Small intestine (tissue), 7 donors: ENCODE measurements around the gene TRPM1. TPM values are rescaled to one million over a fixed set of nuclear protein-coding genes. Genes with fewer than 3 reads are reported as not detected.

Source experiments
- DNase-seq, 2 donors: peaks; one replicate each; pipeline versions ENCODE4 v3.0.0 to v3.0.0-alpha.2; 2013
- FAIRE-seq: peaks from 2 replicates; lab custom pipeline; 2012; peaks lifted over from hg19 to GRCh38; lab: Jason Lieb, UNC
- H3K27ac ChIP-seq, 3 donors: one replicate each; pipeline ENCODE4 v1.5.1; 2013; ENCODE audit warnings: low read length in 2 of 3, mild to moderate bottlenecking in 2 of 3, control low read depth in 1 of 3, inconsistent platforms in 1 of 3, low read depth in 1 of 3, moderate library complexity in 1 of 3
- H3K27me3 ChIP-seq, 3 donors: one replicate each; pipeline ENCODE4 v1.6.1; 2013; ENCODE audit warnings: low read length in 3 of 3, inconsistent platforms in 1 of 3; ENCODE audit not compliant: control insufficient read depth in 3 of 3, insufficient read depth in 3 of 3
- H3K36me3 ChIP-seq, 3 donors: one replicate each; pipeline ENCODE4 v1.6.1; 2013; ENCODE audit warnings: low read length in 3 of 3, inconsistent platforms in 1 of 3, low read depth in 1 of 3, mild to moderate bottlenecking in 1 of 3, moderate library complexity in 1 of 3; ENCODE audit not compliant: control insufficient read depth in 3 of 3, insufficient read depth in 2 of 3
- H3K4me1 ChIP-seq, 3 donors: one replicate each; pipeline ENCODE4 v1.6.1; 2013; ENCODE audit warnings: low read length in 2 of 3, inconsistent platforms in 1 of 3, low read depth in 1 of 3, mild to moderate bottlenecking in 1 of 3, moderate library complexity in 1 of 3; ENCODE audit not compliant: control insufficient read depth in 3 of 3, insufficient read depth in 2 of 3
- H3K4me3 ChIP-seq, 3 donors: one replicate each; pipeline ENCODE4 v1.5.1; 2013; ENCODE audit warnings: low read length in 3 of 3, control low read depth in 1 of 3, inconsistent platforms in 1 of 3, low read depth in 1 of 3, mild to moderate bottlenecking in 1 of 3, moderate library complexity in 1 of 3
- H3K9me3 ChIP-seq, 2 donors: one replicate each; pipeline ENCODE4 v1.6.1; 2013; ENCODE audit warnings: low read depth in 1 of 2, low read length in 1 of 2; ENCODE audit not compliant: control insufficient read depth in 2 of 2, insufficient read depth in 1 of 2
- WGBS, 3 donors: extraction: QIAGEN DNeasy Blood & Tissue Kit; methylation state at CpG; one replicate each; pipeline ENCODE4 v1.1.7; 2013; 5-methylcytosine and 5-hydroxymethylcytosine counted together
- polyA plus RNA-seq, 4 donors: library from polyadenylated mRNA; stranded (reverse) in 3 of 4; unstranded in 1 of 4; fragments of 200-250 nt in 3 of 4; fragments of 120-200 nt in 1 of 4; gene quantifications; one replicate each; pipeline versions ENCODE4 v1.2.1 to v1.2.3, GENCODE V29; 2013
- donor health status: healthy with polysubstance abuse.
- donor health status: control.
- donor health status: control.
- donor health status: Bipolar disorder and iron deficiency.
- donor health status: healthy.

The TRPM1 gene
- polyA plus RNA-seq, 4 donors = under 0.01 TPM; not detected in 3

GRCh38 chr15:31020542-31020941 lies 81.0 kb downstream of the TRPM1 start:
- Histone ChIP-seq H3K36me3 (no peaks in the 10 kb centered on the region), H3K27ac (no peak overlapping the region), H3K4me3 (no peak overlapping the region), H3K4me1 (peaks cover 0 to 11% (median 0%) of the 10 kb centered on the region in 3 donors), H3K27me3 (no peaks in the 10 kb centered on the region), H3K9me3 (no peaks in the 10 kb centered on the region)
- FAIRE-seq = no peak
- no peak for DNase-seq
- WGBS, 3 donors = 79 to 89% (median 82%) methylated on average over 5 of the region's 5 CpGs

GRCh38 chr15:31019986-31020385 lies 81.5 kb downstream of the TRPM1 start:
- no peak for DNase-seq
- no peak overlapping the region for H3K4me3 ChIP-seq
- peaks cover 0 to 7% (median 0%) of the 10 kb centered on the region in 3 donors for H3K4me1 ChIP-seq
- H3K27me3 ChIP-seq = no peaks in the 10 kb centered on the region
- FAIRE-seq = no peak
- 83 to 86% (median 85%) methylated on average over 3 of the region's 3 CpGs for whole genome bisulfite sequencing, 3 donors
- H3K9me3 ChIP-seq = no peaks in the 10 kb centered on the region
- no peak overlapping the region for H3K27ac ChIP-seq
- no peaks in the 10 kb centered on the region for H3K36me3 ChIP-seq

GRCh38 chr15:31017311-31017710 lies 84.2 kb downstream of the TRPM1 start:
- Histone ChIP-seq H3K4me1 (no peaks in the 10 kb centered on the region), H3K4me3 (no peak overlapping the region), H3K27me3 (no peaks in the 10 kb centered on the region), H3K9me3 (peaks cover 0 to 3% of the 10 kb centered on the region in 2 donors), H3K36me3 (no peaks in the 10 kb centered on the region), H3K27ac (no peak overlapping the region)
- FAIRE-seq (no peak), DNase-seq (no peak)
- 62 to 85% (median 66%) methylated on average over 1 of the region's 1 CpG for WGBS, 3 donors

- Histone ChIP-seq H3K4me3 (no peak overlapping the region), H3K27ac (no peak overlapping the region), H3K4me1 (no peaks in the 10 kb centered on the region), H3K36me3 (no peaks in the 10 kb centered on the region), H3K9me3 (peaks cover 0 to 7% of the 10 kb centered on the region in 2 donors), H3K27me3 (no peaks in the 10 kb centered on the region)
- no peak for DNase-seq
- no peak for FAIRE-seq
- 38 to 57% (median 56%) methylated on average over 3 of the region's 3 CpGs for WGBS, 3 donors
Measured at GRCh38 chr15:31016446-31016915, 85.0 kb downstream of the TRPM1 start.

- Histone ChIP-seq H3K4me3 (no peak overlapping the region), H3K4me1 (no peaks in the 10 kb centered on the region), H3K27ac (no peak overlapping the region), H3K27me3 (no peaks in the 10 kb centered on the region), H3K36me3 (no peaks in the 10 kb centered on the region), H3K9me3 (peaks cover 0 to 8% of the 10 kb centered on the region in 2 donors)
- WGBS, 3 donors = 19 to 46% (median 35%) methylated on average over 2 of the region's 2 CpGs
- FAIRE-seq = no peak
- DNase-seq = no peak
Measured at GRCh38 chr15:31014608-31014925, 87.0 kb downstream of the TRPM1 start.

GRCh38 chr15:31013863-31014607 lies 87.5 kb downstream of the TRPM1 start:
- Histone ChIP-seq H3K36me3 (no peaks in the 10 kb centered on the region), H3K27me3 (no peaks in the 10 kb centered on the region), H3K4me3 (no peak overlapping the region), H3K9me3 (peaks cover 0 to 8% of the 10 kb centered on the region in 2 donors), H3K27ac (no peak overlapping the region), H3K4me1 (no peaks in the 10 kb centered on the region)
- 45 to 61% (median 60%) methylated on average over 2 of the region's 2 CpGs for WGBS, 3 donors
- FAIRE-seq (no peak), DNase-seq (no peak)

- DNase-seq (no peak), FAIRE-seq (no peak)
- no peak overlapping the region for H3K27ac ChIP-seq
- H3K4me1 ChIP-seq = no peaks in the 10 kb centered on the region
- H3K9me3 ChIP-seq = peaks cover 0 to 8% of the 10 kb centered on the region in 2 donors
- H3K4me3 ChIP-seq = no peak overlapping the region
- WGBS, 3 donors = 83 to 87% (median 86%) methylated on average over 2 of the region's 2 CpGs
- H3K27me3 ChIP-seq = no peaks in the 10 kb centered on the region
- no peaks in the 10 kb centered on the region for H3K36me3 ChIP-seq
Measured at GRCh38 chr15:31012455-31012854, 89.1 kb downstream of the TRPM1 start.

- Histone ChIP-seq H3K27ac (no peak overlapping the region), H3K4me1 (no peaks in the 10 kb centered on the region), H3K4me3 (no peak overlapping the region), H3K27me3 (no peaks in the 10 kb centered on the region), H3K9me3 (peaks cover 0 to 8% of the 10 kb centered on the region in 2 donors), H3K36me3 (no peaks in the 10 kb centered on the region)
- no peak for DNase-seq
- no peak for FAIRE-seq
- WGBS, 3 donors = 91 to 100% (median 98%) methylated on average over 1 of the region's 1 CpG
Measured at GRCh38 chr15:31010036-31010435, 91.5 kb downstream of the TRPM1 start.
